Activated T-helper 2 cell treated with anti-CD3 and anti-CD28 coated beads, Interferon-gamma antibody, Interleukin-2, Interleukin-4, amounts not matched to agents 10 μg/mL and 5 μg/mL and 100 μg/mL, durations not matched to agents 14 hours and 24 hours and 36 hours (primary cell): ENCODE results near the gene ZDHHC7. TPM values are rescaled to one million over a fixed set of nuclear protein-coding genes. Genes with fewer than 3 reads are reported as not detected.

Source experiments
- DNase-seq: peaks from one replicate; pipeline ENCODE4 v3.0.0; 2021; ENCODE audit warnings: low spot score
- H3K27ac Mint-ChIP-seq: one replicate; pipeline ENCODE4 v1.8.0; 2021; ENCODE audit warnings: mixed read lengths
- H3K27me3 Mint-ChIP-seq: one replicate; pipeline ENCODE4 v1.8.0; 2021; ENCODE audit warnings: low read depth, mixed read lengths
- H3K36me3 Mint-ChIP-seq: one replicate; pipeline ENCODE4 v1.8.0; 2021; ENCODE audit warnings: low read depth, mixed read lengths
- H3K4me1 Mint-ChIP-seq: one replicate; pipeline ENCODE4 v1.8.0; 2021; ENCODE audit warnings: low read depth, mixed read lengths
- H3K4me3 Mint-ChIP-seq: one replicate; pipeline ENCODE4 v1.8.0; 2021; ENCODE audit warnings: low read depth, mild to moderate bottlenecking, moderate library complexity, mixed read lengths
- H3K9me3 Mint-ChIP-seq: one replicate; pipeline ENCODE4 v1.8.0; 2021; ENCODE audit warnings: mixed read lengths
- intact Hi-C: fragments of 100-400 bp; cut with micrococcal nuclease; formaldehyde crosslinking; loops from one replicate; pipeline ENCODE4 v1.15.1; 2023
- total RNA-seq: library from RNA; stranded (reverse); gene quantifications from 2 replicates; pipeline ENCODE4 v1.2.3, GENCODE V29; 2022

Gene ZDHHC7
- total RNA-seq, 1 donor from 2014 or later: 30.0 TPM

GRCh38 chr16:84928679-84929420 is 82.5 kb downstream of the ZDHHC7 start:
- Mint-ChIP-seq H3K36me3 (no peaks in the 10 kb centered on the region), H3K27me3 (no peaks in the 10 kb centered on the region), H3K4me1 (no peaks in the 10 kb centered on the region), H3K9me3 (no peaks in the 10 kb centered on the region), H3K4me3 (no peak overlapping the region), H3K27ac (no peak overlapping the region)
- no peak for DNase-seq
- intact Hi-C loops: no loop called here

- Mint-ChIP-seq H3K27ac (no peak overlapping the region), H3K4me3 (no peak overlapping the region), H3K4me1 (no peaks in the 10 kb centered on the region), H3K27me3 (no peaks in the 10 kb centered on the region), H3K36me3 (no peaks in the 10 kb centered on the region), H3K9me3 (no peaks in the 10 kb centered on the region)
- DNase-seq: no peak
- intact Hi-C loops: no loop called here
Measured at GRCh38 chr16:84927621-84928591, 83.4 kb downstream of the ZDHHC7 start.

- Mint-ChIP-seq H3K36me3 (no peaks in the 10 kb centered on the region), H3K4me3 (no peak overlapping the region)
- intact Hi-C loops: no loop called here
Measured at GRCh38 chr16:84926462-84926861, 84.9 kb downstream of the ZDHHC7 start.

GRCh38 chr16:84925773-84926372 is 85.5 kb downstream of the ZDHHC7 start:
- H3K36me3 Mint-ChIP-seq: no peaks in the 10 kb centered on the region
- H3K4me3 Mint-ChIP-seq: no peak overlapping the region
- DNase-seq: no peak
- H3K4me1 Mint-ChIP-seq: no peaks in the 10 kb centered on the region
- H3K27ac Mint-ChIP-seq: no peak overlapping the region
- no peaks in the 10 kb centered on the region for H3K27me3 Mint-ChIP-seq
- intact Hi-C loops: loop anchor here (1.0 to 2.0 kb wide), 2 partner anchors 27 to 44 kb away; no protein-coding TSS in a partner anchor
- H3K9me3 Mint-ChIP-seq: no peaks in the 10 kb centered on the region

More at GRCh38 chr16:84926462-84926861, 84.9 kb downstream of the ZDHHC7 start:
- H3K4me1 Mint-ChIP-seq: no peaks in the 10 kb centered on the region
- no peak for DNase-seq
- no peak overlapping the region for H3K27ac Mint-ChIP-seq
- H3K27me3 Mint-ChIP-seq: no peaks in the 10 kb centered on the region
- H3K9me3 Mint-ChIP-seq: no peaks in the 10 kb centered on the region

- Mint-ChIP-seq H3K4me1 (no peaks in the 10 kb centered on the region), H3K36me3 (no peaks in the 10 kb centered on the region), H3K9me3 (no peaks in the 10 kb centered on the region), H3K4me3 (no peak overlapping the region), H3K27me3 (no peaks in the 10 kb centered on the region), H3K27ac (no peak overlapping the region)
- DNase-seq: peak; percentile 36
- intact Hi-C loops: loop anchor here (1.0 to 2.0 kb wide), 2 partner anchors 28 to 45 kb away; no protein-coding TSS in a partner anchor
Measured at GRCh38 chr16:84925092-84925772, 86.1 kb downstream of the ZDHHC7 start.

- Mint-ChIP-seq H3K27me3 (no peaks in the 10 kb centered on the region), H3K4me3 (no peak overlapping the region), H3K9me3 (no peaks in the 10 kb centered on the region), H3K4me1 (no peaks in the 10 kb centered on the region), H3K27ac (no peak overlapping the region), H3K36me3 (no peaks in the 10 kb centered on the region)
- intact Hi-C loops: loop anchor here (1.0 to 2.0 kb wide), 2 partner anchors 28 to 46 kb away; no protein-coding TSS in a partner anchor
- DNase-seq: no peak
Measured at GRCh38 chr16:84924331-84925091, 86.8 kb downstream of the ZDHHC7 start.

Other genes starting within 250 kb of the ZDHHC7 start
- gene CRISPLD2, start 191.6 kb downstream of the ZDHHC7 start, total RNA-seq: 0.16 and 0.23 TPM in 2 replicates
- gene KIAA0513, start 16.3 kb upstream of the ZDHHC7 start, total RNA-seq: 12.8 and 13.6 TPM in 2 replicates
- gene CIBAR2, start 100.9 kb upstream of the ZDHHC7 start, total RNA-seq: not detected in 2 replicates